MCF 10A (cell line): ENCODE results near the gene MMRN1. TPM values are rescaled to one million over a fixed set of nuclear protein-coding genes. Genes with fewer than 3 reads are reported as not detected.

Experiments used
- BruUV-seq: library from RNA; stranded (reverse); fragments of 400-500 nt; replicated peaks from 2 replicates; lab custom pipeline; 2021; lab: Mats Ljungman, UMichigan
- CTCF ChIA-PET: fragments of 300-600 bp; sonication (Branson Sonifier 250); formaldehyde crosslinking; extraction: SDS; loops from one replicate; lab custom pipeline; 2021; ENCODE audit warnings: antibody characterized with exemption, inconsistent platforms; lab: Yijun Ruan, JAX
- POLR2A ChIA-PET: fragments of 300-600, 350-650 bp; sonication (Branson Sonifier 250); formaldehyde crosslinking; extraction: SDS; loops from one replicate; lab custom pipeline; 2020; ENCODE audit warnings: antibody characterized with exemption, inconsistent platforms; lab: Yijun Ruan, JAX
- DNase-seq: peaks from one replicate; pipeline ENCODE4 v3.0.0-alpha.2; 2018; ENCODE audit not compliant: unreplicated experiment
- H3K27ac Mint-ChIP-seq: one replicate; pipeline ENCODE4 v1.8.0; 2022; ENCODE audit warnings: mild to moderate bottlenecking, low read depth, mixed read lengths; ENCODE audit not compliant: unreplicated experiment
- H3K27me3 Mint-ChIP-seq: one replicate; pipeline ENCODE4 v1.8.0; 2022; ENCODE audit warnings: mixed read lengths; ENCODE audit not compliant: insufficient read depth, unreplicated experiment
- H3K36me3 Mint-ChIP-seq: one replicate; pipeline ENCODE4 v1.8.0; 2022; ENCODE audit warnings: mild to moderate bottlenecking, moderate library complexity, mixed read lengths; ENCODE audit not compliant: insufficient read depth, unreplicated experiment
- H3K4me1 Mint-ChIP-seq: one replicate; pipeline ENCODE4 v1.8.0; 2022; ENCODE audit warnings: mixed read lengths; ENCODE audit not compliant: insufficient read depth, unreplicated experiment
- H3K4me3 Mint-ChIP-seq: one replicate; pipeline ENCODE4 v1.8.0; 2022; ENCODE audit warnings: mild to moderate bottlenecking, moderate library complexity, mixed read lengths; ENCODE audit not compliant: unreplicated experiment
- H3K9me3 Mint-ChIP-seq: one replicate; pipeline ENCODE4 v1.8.0; 2022; ENCODE audit warnings: mixed read lengths; ENCODE audit not compliant: unreplicated experiment
- intact Hi-C: fragments of 100-400 bp; cut with micrococcal nuclease; formaldehyde crosslinking; loops from 2 replicates; pipeline ENCODE4 v1.14.1; 2022
- total RNA-seq: library from RNA; stranded (reverse); gene quantifications from 2 replicates; pipeline ENCODE4 v1.2.3, GENCODE V29; 2022
- TF ChIP-seq, protein P1 (sequence below): fragments of 200-600 bp; IDR thresholded peaks from one replicate; pipeline ENCODE4 v1.8.0; 2022; ENCODE audit warnings: antibody characterized with exemption, mild to moderate bottlenecking; ENCODE audit not compliant: unreplicated experiment

Gene MMRN1
- total RNA-seq, 1 experiment from 2014 or later = not detected

DNA sequence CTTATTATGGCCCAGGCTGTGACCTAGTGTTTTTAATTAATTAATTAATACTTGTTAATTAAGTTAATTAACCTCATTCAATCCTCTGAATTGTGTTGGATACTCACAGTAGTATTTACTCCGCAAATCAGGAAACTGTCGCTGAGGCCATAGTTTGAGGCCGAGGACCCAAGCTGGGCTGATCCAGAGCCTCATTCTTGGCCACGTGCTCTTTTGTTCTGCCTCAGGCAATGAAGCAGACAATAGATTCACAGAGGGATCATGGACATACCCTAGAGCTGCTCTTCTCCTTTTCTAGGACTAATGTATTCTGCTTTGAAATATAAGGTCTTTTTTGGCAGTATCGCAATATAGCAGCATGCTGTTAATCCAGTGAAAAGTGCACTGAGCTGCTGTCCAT lies 33.7 kb upstream of the MMRN1 start:
- Mint-ChIP-seq H3K27ac (no peak overlapping the region), H3K9me3 (no peaks in the 10 kb centered on the region), H3K4me1 (no peaks in the 10 kb centered on the region), H3K36me3 (no peaks in the 10 kb centered on the region), H3K4me3 (no peak overlapping the region), H3K27me3 (no peaks in the 10 kb centered on the region)
- DNase-seq = no peak
- ChIA-PET POLR2A (interaction anchor here (0.6 kb wide), 1 partner anchor 226 kb away, joined by 3 read pairs; no protein-coding TSS in a partner anchor), CTCF (interaction anchor here (1.5 to 1.6 kb wide), 2 partner anchors 8 to 18 kb away, joined by 3 to 4 read pairs; no protein-coding TSS in a partner anchor)
- BruUV-seq = no TSS peak
- TF ChIP-seq, protein P1, sequence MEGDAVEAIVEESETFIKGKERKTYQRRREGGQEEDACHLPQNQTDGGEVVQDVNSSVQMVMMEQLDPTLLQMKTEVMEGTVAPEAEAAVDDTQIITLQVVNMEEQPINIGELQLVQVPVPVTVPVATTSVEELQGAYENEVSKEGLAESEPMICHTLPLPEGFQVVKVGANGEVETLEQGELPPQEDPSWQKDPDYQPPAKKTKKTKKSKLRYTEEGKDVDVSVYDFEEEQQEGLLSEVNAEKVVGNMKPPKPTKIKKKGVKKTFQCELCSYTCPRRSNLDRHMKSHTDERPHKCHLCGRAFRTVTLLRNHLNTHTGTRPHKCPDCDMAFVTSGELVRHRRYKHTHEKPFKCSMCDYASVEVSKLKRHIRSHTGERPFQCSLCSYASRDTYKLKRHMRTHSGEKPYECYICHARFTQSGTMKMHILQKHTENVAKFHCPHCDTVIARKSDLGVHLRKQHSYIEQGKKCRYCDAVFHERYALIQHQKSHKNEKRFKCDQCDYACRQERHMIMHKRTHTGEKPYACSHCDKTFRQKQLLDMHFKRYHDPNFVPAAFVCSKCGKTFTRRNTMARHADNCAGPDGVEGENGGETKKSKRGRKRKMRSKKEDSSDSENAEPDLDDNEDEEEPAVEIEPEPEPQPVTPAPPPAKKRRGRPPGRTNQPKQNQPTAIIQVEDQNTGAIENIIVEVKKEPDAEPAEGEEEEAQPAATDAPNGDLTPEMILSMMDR = no peak
- intact Hi-C loops = no loop called here

DNA sequence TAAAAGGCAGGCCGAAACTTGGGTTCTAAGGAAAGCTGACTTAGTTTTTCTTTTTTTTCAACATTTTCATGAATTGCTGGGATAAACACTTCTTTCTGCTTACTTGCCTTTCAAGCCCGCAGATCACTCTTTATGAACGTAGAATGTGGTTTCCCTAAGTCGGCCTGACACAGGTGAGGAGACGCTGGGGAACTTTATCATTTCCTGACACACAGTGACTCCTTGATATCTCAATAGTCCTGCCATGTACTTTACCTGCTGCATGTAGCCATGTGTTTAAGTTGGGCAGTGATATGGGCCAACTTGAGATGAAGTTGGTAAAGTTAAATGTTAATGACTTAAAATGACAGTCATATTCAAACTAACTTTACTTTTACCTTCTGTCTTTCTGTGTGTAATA lies 31.1 kb upstream of the MMRN1 start:
- BruUV-seq = no TSS peak
- H3K9me3 Mint-ChIP-seq = peaks cover 5% of the 10 kb centered on the region
- POLR2A ChIA-PET = no interaction called here
- no peaks in the 10 kb centered on the region for H3K4me1 Mint-ChIP-seq
- DNase-seq = no peak
- CTCF ChIA-PET = interaction anchor here (0.6 kb wide), 1 partner anchor 199 kb away, joined by 3 read pairs; no protein-coding TSS in a partner anchor
- intact Hi-C loops = no loop called here
- TF ChIP-seq, protein P1 = no peak
- no peaks in the 10 kb centered on the region for H3K36me3 Mint-ChIP-seq
- no peaks in the 10 kb centered on the region for H3K27me3 Mint-ChIP-seq
- no peak overlapping the region for H3K4me3 Mint-ChIP-seq
- H3K27ac Mint-ChIP-seq = no peak overlapping the region

DNA sequence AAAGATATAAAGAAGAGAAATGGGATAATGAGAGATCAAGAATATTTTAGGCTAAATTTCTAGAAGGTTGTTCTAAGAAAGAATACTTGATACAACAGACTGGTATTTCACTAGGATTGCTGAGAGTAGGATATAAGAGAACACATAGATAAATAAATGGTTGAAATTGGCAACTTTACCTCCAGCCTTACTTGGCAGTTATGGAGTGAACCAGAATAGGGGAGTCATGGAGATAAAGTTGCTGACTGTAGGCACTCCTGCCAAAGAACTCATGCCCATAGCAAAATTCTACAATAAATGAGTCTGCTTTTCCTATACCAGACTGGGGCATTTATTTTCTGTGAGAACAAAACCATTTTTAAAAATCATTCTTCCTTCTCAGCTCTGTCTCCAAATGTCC lies 26.4 kb upstream of the MMRN1 start:
- DNase-seq = no peak
- Mint-ChIP-seq H3K4me1 (no peaks in the 10 kb centered on the region), H3K27me3 (no peaks in the 10 kb centered on the region), H3K4me3 (no peak overlapping the region), H3K36me3 (no peaks in the 10 kb centered on the region), H3K9me3 (peaks cover 5% of the 10 kb centered on the region), H3K27ac (no peak overlapping the region)
- intact Hi-C loops = loop anchor here (2.0 kb wide), 1 partner anchor 31 kb away; the partner anchor contains the start of gene SNCA
- CTCF ChIA-PET = interaction anchor here (0.6 to 1.9 kb wide), 16 partner anchors 8 to 382 kb away, joined by 3 to 19 read pairs (median 4); no protein-coding TSS in a partner anchor
- POLR2A ChIA-PET = interaction anchor here (1.0 to 1.6 kb wide), 2 partner anchors 187 to 211 kb away, joined by 3 to 4 read pairs; no protein-coding TSS in a partner anchor
- no TSS peak for BruUV-seq
- TF ChIP-seq, protein P1 = no peak

DNA sequence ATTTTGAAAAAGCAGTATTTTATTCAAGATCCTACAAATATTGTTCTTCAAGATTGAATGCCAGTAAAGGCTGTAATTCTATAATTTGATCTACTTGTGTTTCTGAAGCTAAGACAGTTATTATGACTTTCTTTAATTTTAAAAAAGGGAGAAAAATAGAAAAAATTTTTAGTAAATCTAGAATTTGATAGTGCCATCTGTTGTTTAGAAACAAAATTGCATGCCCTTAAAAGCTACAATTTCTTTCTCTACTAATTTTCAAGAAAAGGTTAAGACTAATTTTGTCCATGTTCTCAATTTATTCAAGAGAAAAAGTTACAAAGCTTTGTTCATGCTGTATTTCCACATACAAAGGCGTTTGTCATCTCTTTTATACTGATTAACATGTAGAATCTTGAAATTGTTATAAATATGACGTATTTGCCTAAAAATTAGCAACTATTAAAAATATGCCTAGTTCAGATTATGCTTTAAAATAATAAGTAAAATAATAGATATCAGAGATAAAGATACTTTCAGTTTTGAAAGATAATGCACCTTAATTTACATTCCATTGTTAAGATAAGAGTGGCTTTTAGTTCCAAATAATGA lies 25.6 kb upstream of the MMRN1 start:
- H3K4me3 Mint-ChIP-seq = no peak overlapping the region
- no peaks in the 10 kb centered on the region for H3K36me3 Mint-ChIP-seq
- POLR2A ChIA-PET = interaction anchor here (0.7 to 1.6 kb wide), 4 partner anchors 31 to 282 kb away, joined by 3 to 4 read pairs (median 3); no protein-coding TSS in a partner anchor
- BruUV-seq = no TSS peak
- intact Hi-C loops = loop anchor here (1.0 to 2.0 kb wide), 3 partner anchors 32 to 383 kb away; partner anchors contain the start of gene SNCA
- H3K27me3 Mint-ChIP-seq = no peaks in the 10 kb centered on the region
- H3K4me1 Mint-ChIP-seq = no peaks in the 10 kb centered on the region
- peak; percentile 14 for DNase-seq
- CTCF ChIA-PET = interaction anchor here (0.6 to 1.9 kb wide), 19 partner anchors 8 to 642 kb away, joined by 3 to 19 read pairs (median 4); partner anchors contain the start of gene MMRN1
- no peak overlapping the region for H3K27ac Mint-ChIP-seq
- TF ChIP-seq, protein P1 = peak; percentile 47
- H3K9me3 Mint-ChIP-seq = peaks cover 5% of the 10 kb centered on the region
